ENCODE measurements around the gene CMTM2.
"Not testable (repeated sequence)": the region's sequence is repeated elsewhere in the genome, so short reads cannot be mapped to it uniquely, and the experiment has no call there.

CMTM2 gene

GRCh38 chr16:66552286-66553177 is 26.7 kb upstream of the CMTM2 start, which contains the start of gene CKLF:
Gene CKLF, plus strand, starts transcription at chr16:66552576. Its CDS starts 140 bp downstream, at chr16:66552716.
- peak; percentile 84 for DNase-seq (ENCODE audit: low read depth)

- no peak for DNase-seq (ENCODE audit: low read depth)
These were observed 26.0 kb upstream of the CMTM2 start for GRCh38 chr16:66553223-66553622.

DNA sequence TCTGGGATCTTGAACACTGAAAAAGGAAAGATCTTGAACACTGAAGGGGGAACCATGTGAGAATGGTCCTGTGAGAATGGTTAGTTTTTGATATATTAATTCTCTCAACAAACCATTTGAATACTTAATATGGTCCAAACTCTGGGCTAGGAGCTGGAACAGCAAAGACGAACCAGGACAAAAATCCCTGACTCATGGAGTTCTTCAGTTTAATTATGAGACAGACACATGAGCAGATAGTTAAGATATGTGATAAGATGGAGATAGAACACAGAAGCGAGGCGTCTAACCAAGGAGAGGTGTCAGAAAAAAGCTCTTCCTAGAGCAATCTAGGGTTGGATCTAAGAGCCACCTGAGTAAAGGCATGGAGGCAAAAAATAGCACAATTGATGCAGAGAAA is 25.2 kb upstream of the CMTM2 start:
- no peak for DNase-seq (ENCODE audit: low read depth)

DNA sequence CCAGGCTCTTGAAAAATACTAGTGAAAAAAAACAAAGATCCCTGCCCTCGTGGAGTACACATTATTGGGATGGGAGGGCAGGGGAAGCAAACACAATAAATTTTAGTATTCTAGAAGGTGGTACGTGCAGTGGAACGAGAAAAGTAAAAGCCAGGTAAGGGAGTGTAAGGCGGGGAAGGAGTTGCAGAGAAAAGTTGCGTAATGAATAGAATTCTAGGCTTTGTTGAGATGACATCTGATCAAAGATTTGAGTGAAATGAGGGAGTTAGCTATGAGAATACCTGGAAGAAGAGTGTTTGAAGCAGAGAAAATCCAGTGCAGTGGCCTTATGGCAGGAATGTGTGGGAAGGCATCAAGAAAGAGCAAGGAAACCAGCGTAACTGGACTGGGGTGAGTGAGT is 24.8 kb upstream of the CMTM2 start:
- DNase-seq (ENCODE audit: low read depth), result no peak

DNA sequence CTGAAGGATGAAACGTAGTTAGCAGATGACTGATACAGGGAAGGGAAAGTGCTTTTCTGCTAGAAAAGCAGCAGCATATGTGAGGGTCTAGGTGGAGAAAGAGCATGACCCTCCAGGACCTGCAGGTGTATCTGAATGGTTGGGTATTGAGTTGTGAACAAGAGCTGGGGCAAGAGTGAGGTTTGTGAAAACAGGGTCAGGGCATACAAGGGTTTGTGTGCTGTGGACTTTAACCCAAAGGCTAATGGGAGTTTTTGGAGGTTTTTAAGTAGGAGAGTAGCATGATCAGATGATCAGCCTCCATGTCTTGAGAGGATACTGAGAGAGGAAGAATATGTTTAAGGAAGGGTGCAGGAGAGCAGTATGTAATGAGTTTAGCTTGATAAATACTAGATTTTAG is 19.2 kb upstream of the CMTM2 start:
- no peak for DNase-seq (ENCODE audit: low read depth)

- no peak for DNase-seq (ENCODE audit: low read depth)
These were observed 17.7 kb upstream of the CMTM2 start for GRCh38 chr16:66561381-66562080.

GRCh38 chr16:66562409-66562808 is 16.9 kb upstream of the CMTM2 start:
- DNase-seq (ENCODE audit: low read depth), result no peak

GRCh38 chr16:66562986-66563385 is 16.3 kb upstream of the CMTM2 start:
- no peak for DNase-seq (ENCODE audit: low read depth)

DNA sequence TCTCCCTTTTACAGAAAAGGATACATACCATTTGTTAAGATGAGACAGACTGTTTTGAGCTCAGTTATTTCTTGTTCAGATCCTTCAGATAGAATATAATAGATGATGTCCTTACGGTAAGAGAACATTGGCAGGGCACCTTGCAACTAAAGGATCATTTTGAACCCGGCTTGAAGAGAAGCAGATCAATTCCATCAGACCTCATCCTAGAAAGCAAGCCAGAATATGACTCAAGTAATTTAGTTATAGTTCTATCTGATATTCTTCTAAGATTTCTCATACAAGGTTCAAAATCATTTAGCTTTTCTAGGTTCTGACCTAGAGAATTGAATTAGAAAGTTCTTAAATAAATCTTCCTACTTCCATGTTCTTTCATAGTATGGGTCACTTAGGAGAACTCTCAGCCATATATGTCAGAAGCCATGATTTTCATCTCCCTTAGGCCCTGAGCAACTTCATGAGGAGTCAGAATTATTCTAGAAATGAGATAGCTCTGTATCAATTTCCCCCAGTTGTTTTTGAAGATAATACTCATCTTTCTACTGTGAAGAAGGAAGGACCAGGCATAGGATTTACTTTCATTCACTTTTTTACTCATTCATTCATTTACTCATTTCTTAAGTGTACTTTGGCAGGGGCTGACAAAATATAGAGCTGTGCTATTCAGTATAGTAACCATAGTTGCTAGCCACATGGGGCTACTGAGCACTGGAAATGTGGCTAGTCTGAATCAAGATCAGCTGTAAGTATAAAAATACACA is 15.5 kb upstream of the CMTM2 start:
- no peak for DNase-seq (ENCODE audit: low read depth)

DNA sequence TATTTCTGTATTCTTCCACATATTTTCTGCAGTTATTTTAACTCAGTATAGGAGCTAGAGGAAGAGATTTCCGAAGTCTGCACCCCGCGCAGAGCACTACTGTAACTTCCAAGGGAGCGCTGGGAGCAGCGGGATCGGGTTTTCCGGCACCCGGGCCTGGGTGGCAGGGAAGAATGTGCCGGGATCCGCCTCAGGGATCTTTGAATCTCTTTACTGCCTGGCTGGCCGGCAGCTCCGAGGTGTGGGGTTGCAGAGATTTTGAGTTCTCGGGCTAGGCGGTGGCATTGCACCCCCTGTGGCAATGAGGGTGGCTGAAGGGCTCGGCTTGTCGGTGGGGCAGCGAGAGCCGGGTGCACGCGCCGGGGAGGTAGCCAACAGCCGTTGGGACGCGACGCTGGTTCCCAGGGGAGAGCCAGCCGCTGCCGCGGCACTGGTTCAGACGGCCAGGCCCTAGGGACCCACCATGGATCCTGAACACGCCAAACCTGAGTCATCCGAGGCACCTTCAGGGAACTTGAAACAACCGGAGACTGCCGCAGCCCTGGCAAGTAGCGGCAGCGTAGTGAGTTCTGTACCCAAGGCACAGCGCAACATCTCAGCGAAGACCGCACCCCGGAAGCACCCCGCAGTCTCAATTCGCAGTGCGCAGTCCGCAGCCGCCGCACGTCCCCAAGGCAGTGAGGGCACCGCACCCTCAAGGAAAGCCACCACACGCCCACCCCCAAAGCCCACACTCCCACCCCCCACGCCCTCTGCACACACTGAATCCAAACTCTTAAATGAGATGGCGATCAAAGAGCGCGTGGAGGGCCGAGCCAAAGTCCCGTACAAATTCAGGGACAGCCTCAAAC is 13.0 kb upstream of the CMTM2 start, which contains the start of gene CMTM1:
Gene CMTM1 (plus strand): TSS at position 389 of the 851 bp plus-strand sequence. CDS start 75 bp downstream, at position 464.
- no peak for DNase-seq (ENCODE audit: low read depth)

DNA sequence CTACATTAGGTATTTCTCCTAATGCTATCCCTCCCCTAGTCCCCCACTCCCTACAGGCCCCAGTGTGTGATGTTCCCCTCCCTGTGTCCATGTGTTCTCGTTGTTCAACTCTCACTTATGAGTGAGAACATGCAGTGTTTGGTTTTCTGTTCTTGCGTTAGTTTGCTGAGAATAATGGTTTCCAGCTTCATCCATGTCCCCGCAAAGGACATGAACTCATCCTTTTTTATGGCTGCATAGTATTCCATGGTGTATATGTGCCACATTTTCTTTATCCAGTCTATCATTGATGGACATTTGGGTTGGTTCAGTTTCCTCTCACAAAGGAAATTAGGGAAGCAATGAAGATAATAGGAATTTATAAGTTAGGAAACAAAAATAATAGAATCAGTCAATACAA is 12.0 kb upstream of the CMTM2 start:
- not testable (repeated sequence) for DNase-seq (ENCODE audit: low read depth)

DNA sequence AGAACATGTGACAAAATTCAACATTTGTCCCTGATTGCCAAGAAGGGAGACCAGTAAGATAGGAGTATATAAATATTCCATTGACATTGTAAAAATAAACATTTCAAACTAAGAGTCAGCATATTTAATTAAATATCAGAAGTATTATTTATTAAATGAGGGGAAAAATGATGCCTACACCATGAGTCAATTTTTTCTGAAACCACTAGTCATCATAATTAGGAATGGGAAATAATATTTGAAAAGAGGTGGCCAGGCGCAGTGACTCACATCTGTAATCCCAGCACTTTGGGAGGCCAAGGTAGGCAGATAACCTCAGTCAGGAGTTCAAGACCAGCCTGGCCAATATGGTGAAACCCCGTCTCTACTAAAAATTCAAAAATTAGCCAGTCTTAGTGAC is 10.9 kb upstream of the CMTM2 start:
- DNase-seq (ENCODE audit: low read depth), result no peak

DNA sequence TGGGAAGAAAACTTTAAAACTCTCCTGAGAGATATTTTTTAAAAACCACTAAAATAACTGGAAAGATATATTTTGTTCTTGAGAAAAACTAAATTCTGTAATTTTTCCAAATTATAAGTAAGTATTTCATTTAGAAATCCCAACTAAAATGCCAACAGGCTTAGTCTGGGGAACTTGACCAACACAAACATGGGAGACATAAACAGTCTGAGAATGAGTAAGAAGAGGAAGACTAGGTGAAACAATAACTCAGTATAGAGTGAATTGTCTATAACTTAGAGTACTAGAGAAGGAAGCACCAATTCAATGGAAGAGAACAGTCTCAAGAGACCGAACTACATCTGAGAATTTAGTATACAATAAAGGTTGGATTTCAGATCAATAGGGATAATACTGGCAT is 10.1 kb upstream of the CMTM2 start:
- DNase-seq (ENCODE audit: low read depth), result no peak

- DNase-seq (ENCODE audit: low read depth), result no peak
These were observed 9.3 kb upstream of the CMTM2 start for GRCh38 chr16:66569827-66570405.

DNA sequence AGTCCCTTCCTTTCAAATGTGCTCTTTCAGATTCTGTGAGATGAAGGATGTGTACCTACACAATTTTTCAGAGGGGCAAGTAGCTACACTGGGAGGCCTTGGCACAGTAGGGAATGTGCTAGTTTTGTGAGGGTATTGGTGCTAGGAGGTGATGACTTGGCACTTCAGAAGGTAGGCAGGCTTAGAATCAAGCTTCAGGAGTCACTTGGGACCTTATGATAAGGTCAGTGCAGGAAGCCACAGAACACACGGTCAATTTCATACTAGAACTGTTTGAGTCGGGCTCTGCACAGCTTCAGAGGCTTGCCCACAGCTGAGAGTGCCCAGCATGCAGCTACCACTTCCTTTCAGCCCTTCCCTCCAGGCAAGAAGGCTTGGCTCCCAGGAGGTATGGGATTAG is 6.9 kb upstream of the CMTM2 start:
- DNase-seq (ENCODE audit: low read depth), result no peak

DNA sequence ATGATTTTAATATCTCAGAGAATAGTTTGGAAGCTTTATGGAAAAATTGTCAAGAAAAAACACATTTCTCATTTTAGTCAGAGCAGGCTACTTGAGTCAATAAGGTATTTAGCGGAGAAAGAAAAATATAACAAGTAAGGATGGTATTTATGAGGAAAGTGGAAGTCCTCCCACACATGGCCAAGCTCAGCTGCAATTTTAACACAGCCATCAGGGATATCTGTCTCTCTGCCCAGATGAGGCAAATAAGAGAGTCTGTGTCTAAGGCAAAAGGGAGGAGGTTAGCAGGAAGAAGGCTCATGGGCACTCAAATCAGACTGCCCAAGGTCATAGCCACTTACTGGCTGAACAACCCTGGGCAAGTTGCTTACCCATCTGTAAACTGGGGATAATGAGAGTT is 5.2 kb upstream of the CMTM2 start:
- DNase-seq (ENCODE audit: low read depth), result no peak

DNA sequence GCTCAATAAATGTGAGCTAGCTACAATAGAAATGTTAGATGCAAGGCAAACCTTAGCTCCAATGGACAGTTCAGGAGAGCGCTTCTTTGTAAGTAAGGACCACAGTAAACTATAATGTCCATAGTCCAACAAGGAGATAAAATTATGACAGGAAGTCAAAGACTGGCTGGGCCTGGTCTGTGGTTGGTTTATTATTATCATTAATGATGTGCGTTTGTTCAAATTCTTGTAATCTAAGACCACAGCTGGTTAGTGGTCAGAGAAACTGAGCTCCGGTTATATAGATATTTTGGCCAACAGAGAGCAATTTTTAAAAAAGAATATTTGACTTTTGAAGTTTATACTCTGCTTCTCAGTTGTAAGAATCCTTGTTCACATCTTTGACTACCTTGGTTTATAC is 4.7 kb upstream of the CMTM2 start:
- no peak for DNase-seq (ENCODE audit: low read depth)

GRCh38 chr16:66575060-66575459 is 4.2 kb upstream of the CMTM2 start:
- DNase-seq (ENCODE audit: low read depth), result no peak

- no peak for DNase-seq (ENCODE audit: low read depth)
These were observed 3.0 kb upstream of the CMTM2 start for GRCh38 chr16:66576296-66576695.

GRCh38 chr16:66580605-66581209 is 1.4 kb downstream of the CMTM2 start:
- no peak for DNase-seq (ENCODE audit: low read depth)

Data from T follicular helper cell (primary cell).